ENCODE data around the gene VAV3.

VAV3 gene

GRCh38 chr1:107625405-107626029 is 339.5 kb downstream of the VAV3 start:
- no peak for DNase-seq

GRCh38 chr1:107623431-107623830 is 341.5 kb downstream of the VAV3 start:
- DNase-seq: no peak

GRCh38 chr1:107622966-107623365 is 342.0 kb downstream of the VAV3 start:
- no peak for DNase-seq

GRCh38 chr1:107622535-107622934 is 342.4 kb downstream of the VAV3 start:
- DNase-seq: no peak

- no peak for DNase-seq
Measured at GRCh38 chr1:107620753-107621152, 344.2 kb downstream of the VAV3 start.

GRCh38 chr1:107618539-107618938 is 346.4 kb downstream of the VAV3 start:
- no peak for DNase-seq

GRCh38 chr1:107617921-107618320 is 347.1 kb downstream of the VAV3 start:
- DNase-seq: no peak

GRCh38 chr1:107617456-107617855 is 347.5 kb downstream of the VAV3 start:
- DNase-seq: no peak

GRCh38 chr1:107609808-107610207 is 355.2 kb downstream of the VAV3 start:
- no peak for DNase-seq

GRCh38 chr1:107604825-107605224 is 360.2 kb downstream of the VAV3 start:
- DNase-seq: no peak

- no peak for DNase-seq
Measured at GRCh38 chr1:107600607-107601160, 364.3 kb downstream of the VAV3 start.

GRCh38 chr1:107599220-107599619 is 365.8 kb downstream of the VAV3 start:
- no peak for DNase-seq

- DNase-seq: no peak
Measured at GRCh38 chr1:107597290-107597689, 367.7 kb downstream of the VAV3 start.

GRCh38 chr1:107594536-107594935 is 370.4 kb downstream of the VAV3 start:
- no peak for DNase-seq

GRCh38 chr1:107593501-107594209 is 371.3 kb downstream of the VAV3 start:
- no peak for DNase-seq

- no peak for DNase-seq
Measured at GRCh38 chr1:107590900-107591622, 373.9 kb downstream of the VAV3 start.

GRCh38 chr1:107590087-107590486 is 374.9 kb downstream of the VAV3 start:
- DNase-seq: no peak

GRCh38 chr1:107588321-107588720 is 376.7 kb downstream of the VAV3 start:
- DNase-seq: no peak

- DNase-seq: no peak
Measured at GRCh38 chr1:107575226-107575625, 389.8 kb downstream of the VAV3 start.

GRCh38 chr1:107574044-107574443 is 390.9 kb downstream of the VAV3 start:
- DNase-seq: no peak

- DNase-seq: peak; percentile 54
Measured at GRCh38 chr1:107572674-107573211, 392.2 kb downstream of the VAV3 start.

GRCh38 chr1:107570768-107571167 is 394.2 kb downstream of the VAV3 start:
- no peak for DNase-seq

- no peak for DNase-seq
Measured at GRCh38 chr1:107563441-107563840, 401.5 kb downstream of the VAV3 start.

- no peak for DNase-seq
Measured at GRCh38 chr1:107559881-107560280, 405.1 kb downstream of the VAV3 start.

Data from DMS 273 treated with DMSO at 0.1 percent for 48 hours (cell line).